Measurements from ENCODE around the gene RASA3.
"Not testable (repeated sequence)": the region's sequence is repeated elsewhere in the genome, so short reads cannot be mapped to it uniquely, and the experiment has no call there.

The RASA3 gene

DNA sequence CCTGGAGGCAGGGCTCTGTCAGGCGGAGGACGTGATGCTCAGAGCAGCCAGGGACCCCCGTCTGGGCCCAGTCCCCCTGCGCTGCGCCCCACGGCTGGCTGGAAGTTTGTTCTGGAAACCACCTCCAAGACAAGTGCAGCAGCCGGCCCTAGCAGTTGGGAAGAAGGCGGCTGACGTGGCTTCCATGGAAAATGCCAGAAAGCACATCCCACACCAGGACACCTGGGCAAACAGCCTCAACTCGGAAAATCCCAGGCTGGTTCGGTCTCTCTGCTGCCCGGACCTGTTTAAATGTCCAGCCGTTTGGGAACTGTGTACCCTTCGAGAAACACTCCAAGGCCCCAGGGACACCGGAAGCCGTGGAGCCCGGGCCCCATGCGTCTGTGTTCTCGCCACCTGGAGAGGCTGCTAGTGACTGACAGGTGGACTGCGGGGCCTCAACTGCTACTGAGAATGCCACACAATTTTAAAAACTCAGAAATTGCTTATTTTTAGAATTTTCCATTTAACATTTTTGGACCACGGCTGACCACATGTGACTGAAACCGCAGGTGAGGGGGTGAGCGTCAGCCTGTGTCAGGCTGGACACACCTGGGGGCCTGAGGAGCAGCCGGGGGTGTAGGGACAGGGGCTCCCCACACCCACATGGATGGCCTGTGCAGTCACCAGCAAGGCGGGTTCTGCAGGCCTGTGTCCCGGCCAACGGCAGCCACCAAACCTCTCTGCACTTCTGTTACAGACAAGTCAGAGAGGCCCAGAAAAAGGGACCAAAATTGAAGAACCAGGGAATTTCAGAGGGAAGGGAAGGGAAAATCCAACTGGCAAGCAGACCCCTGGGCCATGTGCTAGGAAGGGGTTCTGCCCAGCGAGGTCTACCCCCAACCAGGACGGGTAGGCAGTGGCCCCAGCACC, 31.7 kb downstream of the RASA3 start:
- Histone ChIP-seq H3K9me3 (ENCODE audit: insufficient read depth, low read length) (no peaks in the 10 kb centered on the region), H3K9ac (ENCODE audit: insufficient read length, low read depth) (no peak overlapping the region), H3K4me3 (ENCODE audit: insufficient read length, low read depth) (no peak overlapping the region), H3K27me3 (ENCODE audit: insufficient read depth, insufficient read length) (no peaks in the 10 kb centered on the region), H3K4me1 (ENCODE audit: insufficient read depth, insufficient read length) (peaks cover 10% of the 10 kb centered on the region), H3K36me3 (ENCODE audit: insufficient read depth, insufficient read length, low read length) (no peaks in the 10 kb centered on the region)
- DNase-seq (ENCODE audit: low read depth, low spot score): no peak
- no peak for TF ChIP-seq YY1 (IDR thresholded peaks at IDR 0.05; ENCODE audit: insufficient read depth, insufficient read length)

GRCh38 chr13:114099918-114100445, 32.4 kb downstream of the RASA3 start:
- Histone ChIP-seq H3K36me3 (ENCODE audit: insufficient read depth, insufficient read length, low read length) (no peaks in the 10 kb centered on the region), H3K9me3 (ENCODE audit: insufficient read depth, low read length) (no peaks in the 10 kb centered on the region), H3K9ac (ENCODE audit: insufficient read length, low read depth) (no peak overlapping the region), H3K27me3 (ENCODE audit: insufficient read depth, insufficient read length) (no peaks in the 10 kb centered on the region), H3K4me3 (ENCODE audit: insufficient read length, low read depth) (no peak overlapping the region), H3K4me1 (ENCODE audit: insufficient read depth, insufficient read length) (peaks cover 10% of the 10 kb centered on the region)
- no peak for DNase-seq (ENCODE audit: low read depth, low spot score)
- TF ChIP-seq ZNF274 (IDR thresholded peaks at IDR 0.05; ENCODE audit: low read depth, low read length): no peak
- TF ChIP-seq SUZ12 (IDR thresholded peaks at IDR 0.05; ENCODE audit: extremely low read depth, insufficient read depth, insufficient read length): no peak

- no peak for TF ChIP-seq SUZ12 (IDR thresholded peaks at IDR 0.05; ENCODE audit: extremely low read depth, insufficient read depth, insufficient read length)
- TF ChIP-seq YY1 (IDR thresholded peaks at IDR 0.05; ENCODE audit: insufficient read depth, insufficient read length): no peak
- no peak for TF ChIP-seq ZNF274 (IDR thresholded peaks at IDR 0.05; ENCODE audit: low read depth, low read length)
- Histone ChIP-seq H3K4me3 (ENCODE audit: insufficient read length, low read depth) (no peak overlapping the region), H3K4me1 (ENCODE audit: insufficient read depth, insufficient read length) (peaks cover 10% of the 10 kb centered on the region), H3K9ac (ENCODE audit: insufficient read length, low read depth) (no peak overlapping the region), H3K9me3 (ENCODE audit: insufficient read depth, low read length) (no peaks in the 10 kb centered on the region), H3K27me3 (ENCODE audit: insufficient read depth, insufficient read length) (no peaks in the 10 kb centered on the region), H3K36me3 (ENCODE audit: insufficient read depth, insufficient read length, low read length) (no peaks in the 10 kb centered on the region)
- no peak for DNase-seq (ENCODE audit: low read depth, low spot score)
Measured at GRCh38 chr13:114099191-114099590, 33.2 kb downstream of the RASA3 start.

DNA sequence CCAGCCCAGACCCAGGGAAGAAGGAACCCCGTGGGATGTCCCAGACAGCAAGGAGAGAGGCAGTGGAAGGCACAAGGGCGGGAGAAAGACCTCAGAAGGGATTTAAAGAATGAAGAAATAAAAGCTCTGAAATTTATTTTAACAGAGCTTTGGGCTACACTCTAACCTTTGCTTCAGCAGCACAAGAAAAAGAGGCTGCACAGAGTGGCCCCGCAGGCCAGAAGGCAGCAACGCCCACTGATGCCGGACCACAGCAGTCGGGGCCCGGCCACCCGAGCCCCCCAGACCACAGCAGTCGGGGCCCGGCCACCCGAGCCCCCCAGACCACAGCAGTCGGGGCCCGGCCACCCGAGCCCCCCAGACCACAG, 33.8 kb downstream of the RASA3 start:
- peak overlapping the region; percentile 29 for H3K9ac ChIP-seq (ENCODE audit: insufficient read length, low read depth)

GRCh38 chr13:114097893-114098688, 34.3 kb downstream of the RASA3 start:
- H3K9me3 ChIP-seq (ENCODE audit: insufficient read depth, low read length): peaks cover 5% of the 10 kb centered on the region; the same call in 1 of the 2 replicates
- TF ChIP-seq ZNF274 (IDR thresholded peaks at IDR 0.05; ENCODE audit: low read depth, low read length): no peak
- no peak for TF ChIP-seq SUZ12 (IDR thresholded peaks at IDR 0.05; ENCODE audit: extremely low read depth, insufficient read depth, insufficient read length)
- H3K4me3 ChIP-seq (ENCODE audit: insufficient read length, low read depth): no peak overlapping the region
- peaks cover 10% of the 10 kb centered on the region for H3K4me1 ChIP-seq (ENCODE audit: insufficient read depth, insufficient read length)
- H3K9ac ChIP-seq (ENCODE audit: insufficient read length, low read depth): peak overlapping the region; percentile 29
- H3K27me3 ChIP-seq (ENCODE audit: insufficient read depth, insufficient read length): no peaks in the 10 kb centered on the region
- DNase-seq (ENCODE audit: low read depth, low spot score): no peak
- H3K36me3 ChIP-seq (ENCODE audit: insufficient read depth, insufficient read length, low read length): no peaks in the 10 kb centered on the region

More for the DNA sequence above, 33.8 kb downstream of the RASA3 start:
- H3K4me3 ChIP-seq (ENCODE audit: insufficient read length, low read depth); H3K9me3 ChIP-seq (ENCODE audit: insufficient read depth, low read length); DNase-seq (ENCODE audit: low read depth, low spot score); H3K36me3 ChIP-seq (ENCODE audit: insufficient read depth, insufficient read length, low read length); H3K27me3 ChIP-seq (ENCODE audit: insufficient read depth, insufficient read length): not testable (repeated sequence)
- H3K4me1 ChIP-seq (ENCODE audit: insufficient read depth, insufficient read length): peaks cover 10% of the 10 kb centered on the region

DNA sequence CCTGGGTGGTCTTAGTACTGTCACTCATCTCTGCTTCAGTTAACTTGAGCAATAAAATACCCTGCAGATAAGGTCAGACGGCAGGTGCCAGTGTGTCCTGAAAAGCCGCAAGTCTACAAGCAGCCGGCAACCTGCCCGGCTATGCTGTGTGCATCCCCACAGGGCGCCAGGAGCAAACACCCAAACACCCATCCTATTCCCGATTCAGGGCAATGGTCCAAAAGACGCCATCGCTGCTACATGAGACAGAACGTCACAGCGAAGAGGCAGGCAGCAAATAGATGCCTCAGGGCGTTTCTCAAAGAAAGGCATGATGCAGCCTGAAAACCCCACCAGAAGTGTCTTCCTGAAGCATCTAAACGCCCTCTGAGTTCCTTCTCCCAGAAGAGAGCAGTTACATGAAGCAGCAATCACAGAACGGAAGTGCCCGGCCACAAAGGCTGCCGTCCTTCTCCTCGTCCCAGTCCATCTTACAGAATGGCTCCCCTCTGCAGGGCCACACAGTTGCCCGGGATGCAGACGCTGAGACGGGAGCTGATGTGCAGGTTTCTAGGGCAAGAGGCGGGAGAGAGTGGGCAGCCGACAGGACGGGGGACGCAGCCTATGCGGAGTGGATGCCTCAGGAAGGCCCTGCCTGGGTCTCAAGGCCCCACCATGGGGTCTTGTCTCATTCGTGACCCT, 35.1 kb downstream of the RASA3 start:
- no peak overlapping the region for H3K9ac ChIP-seq (ENCODE audit: insufficient read length, low read depth)
- TF ChIP-seq SUZ12 (IDR thresholded peaks at IDR 0.05; ENCODE audit: extremely low read depth, insufficient read depth, insufficient read length): no peak
- no peak for TF ChIP-seq ZNF274 (IDR thresholded peaks at IDR 0.05; ENCODE audit: low read depth, low read length)
- TF ChIP-seq YY1 (IDR thresholded peaks at IDR 0.05; ENCODE audit: insufficient read depth, insufficient read length): no peak
- H3K4me3 ChIP-seq (ENCODE audit: insufficient read length, low read depth): no peak overlapping the region

DNA sequence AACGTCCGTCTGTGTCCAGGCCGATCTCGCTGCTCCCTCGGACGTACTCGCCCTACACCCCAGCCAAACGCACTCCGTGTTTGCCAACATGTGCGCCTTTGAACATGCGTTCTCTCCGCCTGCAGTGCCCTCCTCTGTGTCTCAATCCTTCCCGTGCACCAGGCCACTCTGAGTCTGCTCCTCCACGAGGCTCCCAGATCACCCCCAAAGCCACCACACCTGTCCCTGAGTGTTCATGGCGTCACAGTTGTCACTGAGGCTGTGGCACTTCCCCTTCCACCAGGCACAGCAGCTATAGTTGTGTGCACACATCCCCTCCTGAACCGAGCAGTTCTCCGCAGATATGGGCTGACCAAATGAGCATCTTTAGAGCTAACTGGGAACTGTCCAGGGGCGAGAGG, 35.6 kb downstream of the RASA3 start:
- no peak overlapping the region for H3K9ac ChIP-seq (ENCODE audit: insufficient read length, low read depth)
- H3K4me1 ChIP-seq (ENCODE audit: insufficient read depth, insufficient read length): peaks cover 8% of the 10 kb centered on the region
- H3K36me3 ChIP-seq (ENCODE audit: insufficient read depth, insufficient read length, low read length): no peaks in the 10 kb centered on the region

More for the DNA sequence above, 35.1 kb downstream of the RASA3 start:
- no peaks in the 10 kb centered on the region for H3K36me3 ChIP-seq (ENCODE audit: insufficient read depth, insufficient read length, low read length)
- H3K4me1 ChIP-seq (ENCODE audit: insufficient read depth, insufficient read length): peaks cover 10% of the 10 kb centered on the region
- no peak for DNase-seq (ENCODE audit: low read depth, low spot score)
- peaks cover 12% of the 10 kb centered on the region; the same call in 1 of the 2 replicates for H3K9me3 ChIP-seq (ENCODE audit: insufficient read depth, low read length)
- H3K27me3 ChIP-seq (ENCODE audit: insufficient read depth, insufficient read length): no peaks in the 10 kb centered on the region

More for the DNA sequence above, 35.6 kb downstream of the RASA3 start:
- H3K9me3 ChIP-seq (ENCODE audit: insufficient read depth, low read length): peaks cover 18% of the 10 kb centered on the region
- no peak overlapping the region for H3K4me3 ChIP-seq (ENCODE audit: insufficient read length, low read depth)
- no peak for TF ChIP-seq YY1 (IDR thresholded peaks at IDR 0.05; ENCODE audit: insufficient read depth, insufficient read length)
- TF ChIP-seq ZNF274 (IDR thresholded peaks at IDR 0.05; ENCODE audit: low read depth, low read length): no peak
- TF ChIP-seq SUZ12 (IDR thresholded peaks at IDR 0.05; ENCODE audit: extremely low read depth, insufficient read depth, insufficient read length): no peak
- no peak for DNase-seq (ENCODE audit: low read depth, low spot score)
- H3K27me3 ChIP-seq (ENCODE audit: insufficient read depth, insufficient read length): no peaks in the 10 kb centered on the region

Data from NT2/D1 (cell line).